Measurements from ENCODE around the gene KRI1. TPM values are rescaled to one million over a fixed set of nuclear protein-coding genes. Genes with fewer than 3 reads are reported as not detected.
A peak's percentile ranks its signal among the peaks of the same experiment; 100 is the strongest.

Gene KRI1
- total and polyA plus RNA-seq, 2 experiments from 2014 or later, result 23.8 to 43.2 TPM

DNA sequence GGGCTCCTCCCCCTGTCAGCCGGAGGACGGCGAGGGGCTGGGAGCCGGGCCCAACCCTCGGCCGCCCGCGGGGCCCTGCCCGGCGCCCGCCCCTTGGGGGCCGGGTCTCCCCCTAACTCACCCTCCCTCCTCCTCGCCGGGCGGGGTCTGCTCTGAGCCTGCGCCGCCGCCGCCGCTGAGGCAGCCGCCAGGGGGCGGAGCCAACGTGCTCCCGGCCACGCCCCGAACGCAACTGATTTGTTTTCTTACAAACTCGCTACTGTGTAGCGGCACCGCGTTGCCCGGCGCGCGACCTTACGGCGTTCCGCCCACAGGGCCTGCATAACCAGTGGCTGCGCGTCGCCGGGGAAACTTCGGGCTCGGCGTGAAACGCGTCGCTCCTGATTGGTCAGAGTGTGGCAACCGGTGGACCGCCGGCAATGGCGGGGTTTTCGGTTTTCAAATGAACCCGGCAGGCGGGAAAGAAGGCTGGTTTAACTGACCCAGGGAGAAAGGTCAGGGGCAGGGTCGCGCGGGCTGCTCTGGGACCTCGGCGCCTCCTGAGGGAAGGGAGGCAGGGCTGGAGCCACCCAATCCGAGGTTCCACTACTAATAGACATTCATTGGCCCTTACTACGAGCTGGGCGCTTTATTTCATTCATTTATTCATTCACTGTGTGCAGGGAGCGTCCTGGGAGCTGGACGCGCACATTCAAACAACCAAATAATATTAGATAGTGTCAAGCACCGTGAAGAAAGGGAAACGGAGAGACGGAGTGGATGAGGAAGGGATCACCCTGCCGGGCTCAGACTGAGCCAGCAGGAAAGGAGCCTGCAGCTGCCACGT lies 3.2 kb upstream of the KRI1 start, which contains the start of gene CDKN2D:
CDKN2D (minus strand) TSS at position 154 of the 826 bp plus-strand sequence. CDS start 326 bp downstream, outside the sequence.
- DNase-seq (ENCODE audit: low spot score), result peak; percentile 100
- peaks cover 23% of the 10 kb centered on the region for H3K4me1 ChIP-seq (ENCODE audit: insufficient read depth)
- peaks cover 9% of the 10 kb centered on the region for H3K79me2 ChIP-seq (replicated peaks; ENCODE audit: insufficient read depth)
- H3F3A ChIP-seq (replicated peaks; ENCODE audit: low read depth), result peaks cover 35% of the 10 kb centered on the region
- peak within 1 kb of the TSS; percentile 83 for H2AFZ ChIP-seq
- H3K27ac Mint-ChIP-seq, result peak within 1 kb of the TSS; percentile 99
- 0 out of 4 replicates have a peak, but pooled peaks of 1 of the 2 experiments have one; percentile 7 for TF ChIP-seq CTCF (conservative IDR thresholded peaks at IDR 0.05; ENCODE audit: low read depth in 2 of 2)
- TF ChIP-seq ZNF331 (CRISPR knock-in tag; IDR thresholded peaks at IDR 0.05; ENCODE audit: low read depth), result no peak
- peak; percentile 70 for TF ChIP-seq POLR2AphosphoS5 (IDR thresholded peaks at IDR 0.05; ENCODE audit: low read depth)
- TF ChIP-seq, protein P1, sequence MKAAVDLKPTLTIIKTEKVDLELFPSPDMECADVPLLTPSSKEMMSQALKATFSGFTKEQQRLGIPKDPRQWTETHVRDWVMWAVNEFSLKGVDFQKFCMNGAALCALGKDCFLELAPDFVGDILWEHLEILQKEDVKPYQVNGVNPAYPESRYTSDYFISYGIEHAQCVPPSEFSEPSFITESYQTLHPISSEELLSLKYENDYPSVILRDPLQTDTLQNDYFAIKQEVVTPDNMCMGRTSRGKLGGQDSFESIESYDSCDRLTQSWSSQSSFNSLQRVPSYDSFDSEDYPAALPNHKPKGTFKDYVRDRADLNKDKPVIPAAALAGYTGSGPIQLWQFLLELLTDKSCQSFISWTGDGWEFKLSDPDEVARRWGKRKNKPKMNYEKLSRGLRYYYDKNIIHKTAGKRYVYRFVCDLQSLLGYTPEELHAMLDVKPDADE (IDR thresholded peaks at IDR 0.05), result no peak
- no peak for TF ChIP-seq JUNB (IDR thresholded peaks at IDR 0.05; ENCODE audit: unreplicated experiment)
- TF ChIP-seq EZH2 (IDR thresholded peaks at IDR 0.05; ENCODE audit: low read depth, unreplicated experiment), result no peak
- no peak for TF ChIP-seq STAT1 (IDR thresholded peaks at IDR 0.05; ENCODE audit: unreplicated experiment)
- no peak for TF ChIP-seq NANOG (IDR thresholded peaks at IDR 0.05; ENCODE audit: borderline replicate concordance)
- no peak for TF ChIP-seq REST (IDR thresholded peaks at IDR 0.05; ENCODE audit: unreplicated experiment)
- TF ChIP-seq ZNF114 (CRISPR knock-in tag; IDR thresholded peaks at IDR 0.05), result no peak
- peak; percentile 72 for TF ChIP-seq CREB1 (CRISPR knock-in tag; IDR thresholded peaks at IDR 0.05; ENCODE audit: low read depth)
- peaks cover 34% of the 10 kb centered on the region for H3K36me3 Mint-ChIP-seq (ENCODE audit: low read depth)
- H3K27ac ChIP-seq (ENCODE audit: low read depth), result peak within 1 kb of the TSS; percentile 98
- H3K9me3 Mint-ChIP-seq, result peaks cover 2% of the 10 kb centered on the region; the same call in 2 of the 3 replicates
- no peaks in the 10 kb centered on the region for H3K9me2 ChIP-seq (ENCODE audit: insufficient read depth)
- peaks cover 5% of the 10 kb centered on the region for H4K20me1 ChIP-seq (replicated peaks; ENCODE audit: insufficient read depth)
- peak within 1 kb of the TSS; percentile 83 for H3K4me3 ChIP-seq
- no peaks in the 10 kb centered on the region for H3K36me3 ChIP-seq (ENCODE audit: insufficient read depth)
- peaks cover 36% of the 10 kb centered on the region for H3K4me1 Mint-ChIP-seq
- peak within 1 kb of the TSS; percentile 94 for H3K4me2 ChIP-seq
- H3K27me3 ChIP-seq (ENCODE audit: insufficient read depth), result no peaks in the 10 kb centered on the region
- H3K4me3 Mint-ChIP-seq, result peak within 1 kb of the TSS; percentile 94
- peak; percentile 80 for ATAC-seq
- H3K27me3 Mint-ChIP-seq (ENCODE audit: insufficient read depth, low read depth, poor library complexity), result peaks cover 30% of the 10 kb centered on the region

All from GM23338 (cell line).